GM12878 (cell line): ENCODE measurements around the gene ZNF775. TPM values are rescaled to one million over a fixed set of nuclear protein-coding genes. Genes with fewer than 3 reads are reported as not detected.

Source experiments
- BHLHE40 ChIP-seq, 2 experiments: fragments of 450-650 bp in 1 of 2; IDR thresholded peaks; 2 replicates each; pipeline ENCODE4 v1.6.1; 2011 to 2017; ENCODE audit warnings: low read depth in 2 of 2, borderline replicate concordance in 1 of 2, improper control_type of control experiment in 1 of 2, low read length in 1 of 2, mild to moderate bottlenecking in 1 of 2
- BMI1 ChIP-seq: fragments of 450-650 bp; IDR thresholded peaks from 2 replicates; pipeline ENCODE4 v1.6.1; 2016; ENCODE audit warnings: mild to moderate bottlenecking, moderate library complexity, borderline replicate concordance
- CREM ChIP-seq: IDR thresholded peaks from 2 replicates; pipeline ENCODE4 v1.6.1; 2014; ENCODE audit warnings: antibody characterized with exemption, low read depth
- CUX1 ChIP-seq: IDR thresholded peaks from 2 replicates; pipeline ENCODE4 v1.6.1; 2012; ENCODE audit warnings: improper control_type of control experiment, low read depth, low read length; ENCODE audit not compliant: insufficient replicate concordance
- EP300 ChIP-seq, 2 experiments: fragments of 150-350 bp in 1 of 2; IDR thresholded peaks; 2 replicates each; pipeline ENCODE4 v1.6.1; 2011 to 2012; ENCODE audit warnings: low read depth in 2 of 2, low read length in 2 of 2, borderline replicate concordance in 1 of 2, improper control_type of control experiment in 1 of 2, inconsistent platforms in 1 of 2; ENCODE audit not compliant: control insufficient read depth in 1 of 2
- ESRRA ChIP-seq: IDR thresholded peaks from 2 replicates; pipeline ENCODE4 v1.6.1; 2012; ENCODE audit warnings: mild to moderate bottlenecking, low read length, improper control_type of control experiment
- HDAC2 ChIP-seq: fragments of 200-600 bp; sonication (generic); IDR thresholded peaks from 2 replicates; pipeline ENCODE4 v1.6.1; 2017
- IRF3 ChIP-seq: fragments of 450-650 bp; IDR thresholded peaks from 2 replicates; pipeline ENCODE4 v1.6.1; 2014; ENCODE audit warnings: mild to moderate bottlenecking
- JUND ChIP-seq: IDR thresholded peaks from 2 replicates; pipeline ENCODE4 v1.6.1; 2012; ENCODE audit warnings: low read depth, mild to moderate bottlenecking, low read length, improper control_type of control experiment, moderate library complexity
- KDM1A ChIP-seq: fragments of 200-600 bp; sonication (generic); IDR thresholded peaks from 2 replicates; pipeline ENCODE4 v1.6.1; 2016; ENCODE audit warnings: borderline replicate concordance
- NBN ChIP-seq: fragments of 450-650 bp; IDR thresholded peaks from 2 replicates; pipeline ENCODE4 v1.6.1; 2016
- NFIC ChIP-seq: IDR thresholded peaks from 2 replicates; pipeline ENCODE4 v1.6.1; 2012; ENCODE audit warnings: low read depth, mild to moderate bottlenecking, inconsistent platforms, low read length, moderate library complexity
- POU2F2 ChIP-seq: IDR thresholded peaks from 3 replicates; pipeline ENCODE4 v1.6.1; 2011; ENCODE audit warnings: low read depth, mild to moderate bottlenecking, low read length, borderline replicate concordance
- RAD21 ChIP-seq: IDR thresholded peaks from 2 replicates; pipeline ENCODE4 v1.6.1; 2011; ENCODE audit warnings: mild to moderate bottlenecking, low read depth, low read length, moderate library complexity; ENCODE audit not compliant: insufficient read depth
- RCOR1 ChIP-seq: conservative IDR thresholded peaks from 2 replicates; pipeline ENCODE4 v1.6.1; 2012; ENCODE audit warnings: low read depth, low read length, improper control_type of control experiment
- RELA ChIP-seq: fragments of 450-650 bp; IDR thresholded peaks from 2 replicates; pipeline ENCODE4 v1.8.0; 2014; ENCODE audit warnings: borderline replicate concordance; ENCODE audit not compliant: partially characterized antibody
- RFX5 ChIP-seq: IDR thresholded peaks from 2 replicates; pipeline ENCODE4 v1.6.1; 2011; ENCODE audit warnings: low read depth, low read length, improper control_type of control experiment
- SP1 ChIP-seq: IDR thresholded peaks from one replicate; pipeline ENCODE4 v1.6.1; 2011; ENCODE audit warnings: low read depth, low read length
- TCF3 ChIP-seq: IDR thresholded peaks from 2 replicates; pipeline ENCODE4 v1.6.1; 2012; ENCODE audit warnings: low read depth, mild to moderate bottlenecking, low read length, borderline replicate concordance; ENCODE audit not compliant: insufficient read depth
- USF2 ChIP-seq: IDR thresholded peaks from 2 replicates; pipeline ENCODE4 v1.6.1; 2011; ENCODE audit warnings: low read depth, low read length, improper control_type of control experiment, borderline replicate concordance
- ZNF207 ChIP-seq: fragments of 450-650 bp; IDR thresholded peaks from 2 replicates; pipeline ENCODE4 v1.6.1; 2014; ENCODE audit warnings: antibody characterized with exemption, mild to moderate bottlenecking, borderline replicate concordance
- ZNF274 ChIP-seq: IDR thresholded peaks from one replicate; pipeline ENCODE4 v1.8.0; 2011; ENCODE audit not compliant: insufficient read length, insufficient read depth
- polyA plus RNA-seq, 11 experiments: library from polyadenylated mRNA; depleted of rRNA in 4 of 11; unstranded in 6 of 11; stranded (reverse) in 5 of 11; fragments of >200 nt; fragmentation: Nextera tagmentation in 4 of 11; fragmentation: Illumina TruSeq in 1 of 11; extraction: Ambion mirVana in 4 of 11; extraction: Trizol in 1 of 11; gene quantifications; 1 replicate in 1 of 11; 2 replicates in 10 of 11; pipeline versions ENCODE4 v1.2.1 to v1.2.3, GENCODE V29; 2011 to 2016; ENCODE audit warnings: inconsistent platforms in 2 of 11, missing spikeins in 2 of 11, low read depth in 1 of 11
- total RNA-seq, 4 experiments: library from RNA; depleted of rRNA in 3 of 4; stranded (reverse); fragments of >200 nt in 3 of 4; fragmentation: Illumina TruSeq in 1 of 4; extraction: Trizol in 1 of 4; gene quantifications; 2 replicates each; pipeline versions ENCODE4 v1.2.1 to v1.2.3, GENCODE V29; 2013 to 2021

ZNF775 gene
- total and polyA plus RNA-seq, 10 of the 15 experiments (the other 5 are each of a cell fraction or from before 2014, with no cell fraction given): 0.05 to 14.3 (median 2.1) TPM

- TF ChIP-seq RAD21: no peak
- TF ChIP-seq NBN: peak; percentile 96
- peak; percentile 85 for TF ChIP-seq CREM
- no peak for TF ChIP-seq JUND
- TF ChIP-seq TCF3: peak; percentile 54
- TF ChIP-seq HDAC2: no peak
- peak; percentile 82 to 93 for TF ChIP-seq BHLHE40 (IDR thresholded peaks at IDR 0.05; ENCODE audit: borderline replicate concordance in 1 of 2, low read depth in 2 of 2, low read length in 1 of 2)
- TF ChIP-seq NFIC: peak; percentile 73
- TF ChIP-seq ESRRA: no peak
- TF ChIP-seq RFX5: peak; percentile 24; the same call in 1 of the 2 replicates
- TF ChIP-seq KDM1A: no peak
- 0 out of 2 replicates have a peak, but pooled peaks have one; percentile 31 for TF ChIP-seq BMI1
- TF ChIP-seq POU2F2: peak; percentile 77; the same call in 2 of the 3 replicates
- TF ChIP-seq IRF3: no peak
- TF ChIP-seq RCOR1: no peak
- peak; percentile 97 for TF ChIP-seq RELA
- peak; percentile 70; the same call in 1 of the 2 replicates for TF ChIP-seq ZNF207
- peak; percentile 72 for TF ChIP-seq CUX1
- TF ChIP-seq EP300 (IDR thresholded peaks at IDR 0.05; ENCODE audit: borderline replicate concordance in 1 of 2, control insufficient read depth in 1 of 2, low read depth in 2 of 2, low read length in 2 of 2): peak; percentile 82 to 89
- TF ChIP-seq SP1: peak; percentile 84
- peak; percentile 76 for TF ChIP-seq USF2
- no peak for TF ChIP-seq ZNF274
Measured at GRCh38 chr7:150435390-150436073, 56.4 kb downstream of the ZNF775 start (continued).
